GM21786 (cell line): ENCODE data around the gene ACVR1C.

Source experiments
- ATAC-seq: cut with Tn5 transposase; IDR thresholded peaks from one replicate; pipeline ENCODE4 v1.9.1; 2021; ENCODE audit not compliant: unreplicated experiment

The ACVR1C gene

DNA sequence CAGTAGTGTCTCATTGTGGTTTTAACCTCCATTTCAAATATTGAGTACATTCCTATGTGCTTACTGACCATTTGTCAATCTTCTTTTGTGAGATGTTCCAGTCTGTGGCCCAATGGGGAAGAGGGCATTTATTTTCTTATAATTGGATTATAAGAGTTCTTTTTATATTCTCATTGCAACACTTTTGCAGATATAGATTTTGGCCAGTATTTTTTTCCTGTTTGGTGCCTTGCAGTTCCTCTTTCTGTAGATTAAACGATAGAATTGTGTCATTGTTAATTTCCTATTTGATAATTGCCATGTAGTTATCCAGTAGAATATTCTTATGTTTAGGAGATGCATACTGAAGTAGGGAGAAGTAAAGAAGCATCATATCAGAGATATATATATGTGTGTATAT, 128.3 kb downstream of the ACVR1C start:
- ATAC-seq = no peak

DNA sequence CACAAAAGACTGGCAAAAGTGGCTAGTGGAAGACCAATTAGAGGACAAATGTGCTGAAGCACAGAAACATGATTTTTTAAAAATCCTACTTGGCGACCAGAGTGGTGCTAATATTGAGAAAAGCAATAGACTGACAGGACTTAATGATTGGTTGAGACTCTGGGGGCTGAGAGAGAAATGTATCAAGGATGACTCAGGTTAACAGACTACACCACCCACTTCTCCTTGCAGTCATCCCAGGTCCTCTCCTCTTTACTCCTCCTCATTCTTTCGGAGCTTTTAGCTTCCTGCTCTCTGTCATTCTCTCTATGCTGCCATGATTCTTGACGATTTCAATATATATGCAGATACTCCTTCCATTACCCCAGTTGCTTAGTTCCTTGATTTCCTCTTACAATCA, 130.2 kb downstream of the ACVR1C start:
- no peak for ATAC-seq

DNA sequence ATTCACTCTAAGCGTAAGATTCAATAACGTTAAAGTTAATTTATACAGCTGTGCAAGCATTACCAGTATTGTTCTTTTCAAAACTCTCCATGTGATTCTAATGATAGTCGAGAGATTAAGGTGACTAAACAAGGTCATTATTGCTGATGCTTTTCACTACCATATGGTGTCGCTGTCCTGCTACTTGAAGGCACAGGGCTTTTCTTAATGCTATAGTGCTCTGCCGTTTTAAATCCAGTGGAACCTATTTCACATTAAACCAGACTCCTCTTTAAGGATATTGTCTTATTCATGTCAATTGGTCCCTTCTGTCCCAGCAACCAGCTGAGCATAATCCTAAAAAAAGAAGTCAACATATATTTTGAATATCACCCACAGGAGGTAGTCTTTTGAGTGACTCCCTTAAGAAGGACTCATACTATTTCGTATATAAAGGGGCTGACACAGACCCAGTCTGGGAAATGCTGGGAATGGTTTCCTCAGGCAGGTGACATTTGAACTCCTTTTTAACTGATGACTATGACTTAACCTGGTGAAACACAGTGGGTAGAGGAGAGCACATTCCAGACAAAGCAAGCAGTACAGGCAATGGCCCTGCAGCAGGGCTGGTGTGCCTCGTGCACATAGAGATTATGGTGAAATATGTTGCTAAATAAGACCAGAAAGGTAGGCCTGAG, 130.9 kb downstream of the ACVR1C start:
- ATAC-seq = peak; percentile 91

DNA sequence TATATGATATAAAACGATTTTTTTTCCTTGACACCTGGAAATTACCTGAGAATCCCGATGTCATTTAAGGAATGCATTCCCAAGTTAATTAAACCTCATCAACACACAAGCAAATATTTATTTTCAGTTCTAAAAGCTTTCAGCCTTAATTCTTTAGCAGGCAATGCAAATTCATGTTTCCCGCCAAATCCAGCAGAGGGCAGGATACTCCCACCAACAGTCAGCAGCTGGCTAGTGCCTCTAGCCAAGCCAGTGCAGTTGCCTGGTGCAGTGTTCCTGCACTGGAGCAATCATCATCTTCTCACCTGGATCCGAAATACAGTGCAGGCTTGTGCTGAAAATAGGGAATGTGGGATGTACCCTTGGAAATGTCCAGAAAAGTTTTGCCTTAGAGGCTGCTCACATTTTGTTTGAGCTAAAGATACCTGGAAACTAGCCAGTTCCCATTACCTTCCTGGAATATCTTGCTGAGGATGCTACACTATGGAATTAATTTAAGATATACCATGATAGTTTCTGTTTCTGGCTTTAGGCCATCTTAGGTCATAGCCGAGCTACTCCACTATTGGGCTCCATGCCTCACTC, 136.4 kb downstream of the ACVR1C start:
- ATAC-seq = peak; percentile 98

DNA sequence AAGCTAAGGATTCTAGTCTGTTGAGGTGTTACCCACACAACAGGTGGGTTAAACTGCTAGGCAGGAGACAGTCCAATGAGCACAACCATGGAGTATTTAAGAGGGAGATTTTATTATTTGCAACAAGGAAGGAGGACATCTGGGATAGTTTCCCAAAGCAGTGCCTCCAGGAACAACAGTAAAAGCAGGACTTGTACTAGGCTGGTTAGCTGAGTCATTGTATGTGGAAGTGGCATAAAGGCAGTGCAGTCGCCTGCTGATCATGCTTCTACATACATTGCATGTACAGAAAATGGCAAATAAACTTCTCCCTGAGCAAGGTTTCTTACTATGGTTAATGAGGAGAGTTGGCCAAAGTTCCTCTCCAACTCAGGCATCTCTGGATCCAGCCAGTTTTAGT, 138.7 kb downstream of the ACVR1C start:
- ATAC-seq = no peak

DNA sequence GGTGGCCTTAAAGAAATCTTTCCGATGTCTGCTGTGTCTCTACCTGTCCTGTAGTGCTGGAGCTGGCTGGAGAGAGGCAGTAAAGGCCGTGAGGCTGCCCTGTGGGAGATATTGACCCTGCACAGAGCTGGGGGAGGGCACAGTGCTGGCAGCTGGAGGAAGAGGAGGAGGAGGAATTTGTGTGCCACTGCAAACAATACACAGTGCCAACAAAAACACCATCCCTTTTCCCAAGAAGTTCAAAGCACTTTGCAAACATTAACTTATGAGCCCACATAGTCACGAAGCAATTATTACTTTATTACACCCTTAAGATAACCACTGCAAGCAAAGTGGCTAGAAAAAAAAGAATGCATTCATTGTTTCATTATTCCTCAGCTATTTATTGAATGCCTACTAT, 139.8 kb downstream of the ACVR1C start:
- no peak for ATAC-seq

DNA sequence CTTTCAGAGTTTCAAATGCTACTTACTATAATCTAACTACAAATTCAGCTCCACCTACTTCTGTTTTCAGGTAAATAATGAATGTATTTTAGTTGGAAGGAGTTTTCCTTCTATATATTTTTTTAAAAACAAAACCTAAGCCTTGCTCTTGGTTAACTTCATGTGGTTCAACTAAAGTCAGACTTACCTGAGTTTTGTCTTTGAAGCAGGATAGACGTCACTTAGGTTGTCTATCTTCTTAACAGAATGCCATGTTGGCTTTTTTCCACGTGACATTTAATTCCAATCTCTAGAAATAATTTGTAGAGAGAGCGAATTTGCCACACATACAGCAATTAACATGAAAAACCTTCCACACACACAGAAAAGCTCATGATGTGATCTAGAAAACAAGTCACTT, 140.9 kb downstream of the ACVR1C start:
- ATAC-seq = no peak

DNA sequence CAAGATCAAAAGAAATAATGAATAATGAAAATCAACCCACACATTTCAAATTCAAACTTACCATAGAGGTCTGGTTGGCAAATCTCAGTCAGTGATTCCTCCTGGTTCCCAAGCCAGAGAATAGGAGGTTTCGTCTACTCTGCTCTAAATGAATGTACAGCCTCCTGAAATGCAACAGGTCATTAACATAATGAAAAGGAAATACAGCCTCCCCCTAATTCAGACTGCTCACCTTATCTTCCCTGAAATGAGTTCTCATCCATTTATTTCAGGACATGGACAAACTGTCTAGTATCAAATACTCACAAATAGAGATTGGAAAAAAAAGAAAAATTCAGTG, 141.4 kb downstream of the ACVR1C start:
- ATAC-seq = no peak

DNA sequence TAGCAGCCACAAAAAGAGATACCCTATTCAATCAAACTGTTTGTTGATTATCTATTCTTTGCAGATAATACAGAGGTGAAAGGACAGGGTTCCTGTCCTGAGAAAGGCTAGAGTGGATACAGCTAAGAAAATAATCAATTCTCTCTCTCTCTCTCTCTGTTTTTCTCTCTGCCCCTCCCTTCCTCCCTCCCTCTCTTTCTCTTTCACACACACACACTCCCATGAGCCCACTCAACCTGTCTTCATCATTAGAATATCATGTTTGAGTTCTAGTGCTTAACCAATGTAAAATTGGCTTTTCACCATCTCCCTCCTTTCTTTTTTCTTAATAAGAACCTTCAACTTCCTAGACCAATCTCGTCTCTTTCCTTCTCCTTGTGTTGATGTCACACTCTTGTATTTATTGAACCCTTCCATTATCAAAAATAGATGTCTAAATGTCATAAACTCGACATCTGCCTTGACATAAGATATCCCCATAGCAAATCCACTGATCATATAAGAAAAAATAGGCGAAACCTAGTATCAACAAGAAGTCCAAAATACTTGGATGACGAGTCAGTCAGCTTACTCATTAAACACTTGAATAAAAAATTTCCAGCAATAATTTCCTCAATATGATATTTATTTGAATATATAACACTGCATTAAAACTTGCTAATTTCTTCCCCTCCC, 141.9 kb downstream of the ACVR1C start:
- ATAC-seq = no peak

DNA sequence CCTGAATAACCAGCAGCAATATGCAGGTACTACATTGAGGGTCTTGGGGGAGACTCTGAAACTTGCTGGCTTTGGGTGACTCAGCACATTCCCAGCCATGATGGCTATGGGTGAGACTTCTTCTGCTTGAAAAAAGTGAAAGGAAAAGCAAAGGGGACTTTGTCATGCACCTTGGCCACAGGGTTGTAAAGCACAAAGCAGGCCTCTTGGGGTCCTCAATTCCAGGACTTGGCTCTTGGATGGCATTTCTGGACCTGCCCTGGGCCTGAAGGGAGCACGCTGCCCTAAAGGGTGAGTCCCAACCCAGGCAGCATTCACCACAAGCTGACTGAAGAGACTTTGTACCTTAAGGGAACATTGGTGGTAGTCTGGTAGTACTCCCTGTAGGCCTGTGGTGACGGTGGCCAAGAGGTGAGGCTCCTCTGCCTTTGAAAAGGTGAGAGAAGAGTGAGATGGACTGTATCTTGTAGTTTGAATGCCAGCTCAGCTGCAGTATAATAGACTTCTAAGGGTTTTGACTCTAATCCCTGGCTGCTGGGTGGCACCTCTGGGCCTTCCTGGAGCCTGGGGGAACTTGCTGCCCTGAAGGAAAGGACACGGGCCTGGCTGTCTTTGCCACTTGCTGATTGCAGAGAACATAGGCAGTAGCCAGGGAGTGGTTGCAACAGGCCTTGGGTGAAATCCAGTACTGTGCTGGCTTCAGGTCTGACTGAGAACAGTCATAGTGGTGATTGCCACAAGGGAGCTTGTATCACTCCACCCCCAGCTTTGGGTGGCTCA, 148.3 kb downstream of the ACVR1C start:
- peak; percentile 82 for ATAC-seq

DNA sequence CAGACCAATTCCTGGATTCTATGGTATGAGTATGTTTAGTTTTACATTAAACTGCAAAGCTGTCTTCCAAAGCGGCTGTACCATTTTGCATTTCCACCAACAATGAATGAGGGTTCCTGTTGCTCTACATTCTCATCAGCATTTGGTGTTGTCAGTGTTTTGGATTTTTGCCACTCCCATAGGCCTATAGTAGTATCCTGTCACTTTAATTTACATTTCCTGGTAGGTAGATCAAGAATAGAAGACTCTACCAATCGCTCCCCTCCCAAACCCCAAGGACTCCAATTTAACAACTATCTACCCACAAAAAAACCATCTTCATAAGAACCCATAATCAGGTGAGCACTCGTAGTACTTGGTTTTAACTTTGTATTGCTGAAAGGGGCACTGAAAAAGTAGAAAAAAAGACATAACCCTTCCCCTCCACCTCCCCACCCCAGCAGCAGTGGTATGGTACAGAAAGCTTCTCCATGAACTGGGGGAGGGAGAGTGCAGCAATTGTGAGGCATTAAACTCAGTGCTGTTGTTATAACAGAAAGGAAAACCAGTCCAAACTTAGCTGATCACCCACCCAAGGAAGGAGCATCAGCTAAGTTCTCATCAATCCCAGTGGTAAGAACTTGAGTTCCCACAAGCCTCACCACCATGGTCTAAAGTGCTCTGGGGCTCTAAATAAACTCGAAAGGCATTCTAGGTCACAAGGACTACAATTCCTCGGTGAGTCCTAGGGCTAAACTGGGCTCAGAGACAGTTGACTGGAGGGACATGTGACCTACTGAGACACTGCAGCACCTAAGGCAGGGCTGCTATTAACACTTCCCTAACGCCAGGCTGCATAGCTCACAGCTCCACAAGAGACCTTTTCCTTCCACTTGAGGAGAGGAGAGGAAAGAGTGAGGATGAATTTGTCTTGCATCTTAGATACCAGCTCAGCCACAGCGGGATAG, 149.3 kb downstream of the ACVR1C start:
- no peak for ATAC-seq

DNA sequence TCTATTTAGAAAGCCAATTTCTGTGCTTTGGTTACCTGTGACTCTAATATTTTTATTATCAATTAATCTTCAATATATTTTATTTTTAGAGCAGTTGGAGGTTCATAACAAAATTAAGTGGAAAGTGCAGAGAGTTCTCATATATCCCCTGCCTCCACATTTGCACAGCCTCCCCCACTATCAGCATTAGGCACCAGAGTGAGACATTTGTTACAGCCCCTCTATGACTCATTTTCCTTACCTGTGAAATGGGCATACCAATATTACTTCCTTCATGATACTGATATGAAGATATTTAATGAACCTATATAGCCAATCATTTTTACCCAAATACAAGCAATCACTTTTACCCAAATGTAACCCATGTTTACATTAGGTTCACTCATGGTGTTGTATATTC, 150.7 kb downstream of the ACVR1C start:
- ATAC-seq = no peak

DNA sequence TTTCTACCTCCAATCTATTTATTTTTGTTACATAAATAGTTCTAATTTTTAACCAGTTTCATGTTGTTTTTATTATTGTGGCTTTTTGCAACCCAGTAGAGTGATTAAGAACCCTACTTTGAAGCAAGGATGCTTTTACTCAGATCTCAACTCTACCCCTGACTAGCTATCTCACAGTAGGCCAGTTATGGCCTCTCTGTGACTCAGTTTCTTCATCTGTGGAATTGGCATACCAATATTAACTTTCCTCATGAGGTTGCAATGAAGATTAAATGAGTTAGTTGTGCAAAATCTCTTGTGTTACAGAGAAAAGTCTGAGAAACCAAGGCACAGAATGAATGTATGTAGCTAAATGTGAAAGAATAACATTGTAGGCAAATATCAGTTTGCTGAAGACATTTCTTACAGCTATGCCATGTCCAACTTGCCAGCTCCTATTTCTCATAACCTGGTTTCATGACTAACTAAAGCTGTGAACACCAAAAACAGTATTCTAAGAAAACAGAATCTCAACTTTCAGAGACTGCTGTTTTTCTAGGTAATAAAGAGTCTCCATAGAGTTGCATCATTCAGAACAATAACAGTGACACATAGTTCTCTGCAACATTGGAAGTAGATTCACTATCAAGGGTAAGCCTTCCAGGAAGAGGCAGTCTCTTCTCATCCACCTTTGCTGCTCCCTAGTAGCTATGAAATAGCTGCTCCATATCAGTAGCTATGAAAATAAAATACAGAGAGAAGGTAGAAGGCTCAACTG, 151.5 kb downstream of the ACVR1C start:
- no peak for ATAC-seq
